K562 (cell line): Measurements from ENCODE around the gene DNAH1. TPM values are rescaled to one million over a fixed set of nuclear protein-coding genes. Genes with fewer than 3 reads are reported as not detected.

ENCODE experiments used
- ATAC-seq: fragments of 200-7000 bp; cut with Tn5 transposase; 3 replicates; pipeline ENCODE4 v1.9.1; 2020; ENCODE audit warnings: moderate library complexity
- BruUV-seq: library from RNA; stranded (reverse); fragments of 400-500 nt; replicated peaks from 2 replicates; lab custom pipeline; 2021; lab: Mats Ljungman, UMichigan
- CTCF ChIA-PET: fragments of 300-600 bp; formaldehyde crosslinking; extraction: SDS; loops from one replicate; lab custom pipeline; 2021; ENCODE audit warnings: low intra/inter-chr PET ratio; lab: Yijun Ruan, JAX
- POLR2A ChIA-PET: fragments of 300-600, 350-650 bp; sonication (Branson Sonifier 250); formaldehyde crosslinking; extraction: SDS; loops from one replicate; lab custom pipeline; 2021; ENCODE audit warnings: antibody characterized with exemption, inconsistent platforms; lab: Yijun Ruan, JAX
- DNase-seq, 4 experiments: peaks; one replicate each; pipeline versions ENCODE4 v3.0.0 to v3.0.0-alpha.2; 2011 to 2018; ENCODE audit warnings: low spot score in 3 of 4, mixed read lengths in 3 of 4; ENCODE audit errors: extremely low read depth in 1 of 4
- FAIRE-seq: peaks from 2 replicates; lab custom pipeline; 2011; peaks lifted over from hg19 to GRCh38; lab: Jason Lieb, UNC
- H2AFZ ChIP-seq: 2 replicates; pipeline ENCODE4 v1.6.0; 2011; ENCODE audit warnings: low read depth, low read length, control low read depth, inconsistent platforms
- H3K27ac ChIP-seq: fragments of 200-600 bp; 3 replicates; pipeline ENCODE4 v1.8.0; 2011; ENCODE audit warnings: low read depth, mild to moderate bottlenecking, control low read depth, inconsistent platforms, low read length, moderate library complexity, mixed read lengths; ENCODE audit errors: extremely low read depth
- H3K27me3 ChIP-seq, 2 experiments: fragments of 300-600 bp in 1 of 2; 2 replicates in 1 of 2; 3 replicates in 1 of 2; pipeline versions ENCODE4 v1.6.0 to v1.8.0; 2011; ENCODE audit warnings: inconsistent platforms in 2 of 2, low read length in 2 of 2, mild to moderate bottlenecking in 1 of 2, mixed read lengths in 1 of 2, moderate library complexity in 1 of 2; ENCODE audit not compliant: control insufficient read depth in 2 of 2, insufficient read depth in 2 of 2
- H3K36me3 ChIP-seq: fragments of 300-600 bp; 3 replicates; pipeline ENCODE4 v1.8.0; 2011; ENCODE audit warnings: mild to moderate bottlenecking, low read length, inconsistent platforms; ENCODE audit not compliant: control insufficient read depth, insufficient read depth
- H3K4me1 ChIP-seq, 2 experiments: fragments of 200-600 bp in 1 of 2; replicated peaks in 1 of 2; 2 replicates in 1 of 2; 3 replicates in 1 of 2; pipeline versions ENCODE4 v1.5.1 to v1.8.0; 2011; ENCODE audit warnings: inconsistent platforms in 2 of 2, low read length in 2 of 2, mild to moderate bottlenecking in 1 of 2, mixed read lengths in 1 of 2, moderate library complexity in 1 of 2; ENCODE audit not compliant: control insufficient read depth in 2 of 2, insufficient read depth in 2 of 2
- H3K4me2 ChIP-seq: 2 replicates; pipeline ENCODE4 v1.6.1; 2011; ENCODE audit warnings: low read length, control low read depth, inconsistent platforms, mixed read lengths; ENCODE audit not compliant: insufficient read depth
- H3K4me3 ChIP-seq: fragments of 200-600 bp; sonication (generic), shearing (Covaris generic); 2 replicates; pipeline ENCODE4 v1.5.1; 2016; ENCODE audit warnings: control low read depth, inconsistent platforms
- H3K79me2 ChIP-seq: fragments of 200-600 bp; 3 replicates; pipeline ENCODE4 v1.8.0; 2011; ENCODE audit warnings: low read length, inconsistent platforms; ENCODE audit not compliant: control insufficient read depth, insufficient read depth
- H3K9ac ChIP-seq, 2 experiments: 2 replicates each; pipeline versions ENCODE4 v1.6.0 to v1.6.1; 2011; ENCODE audit warnings: low read depth in 2 of 2, low read length in 2 of 2, control low read depth in 1 of 2, inconsistent platforms in 1 of 2, mild to moderate bottlenecking in 1 of 2, mixed read lengths in 1 of 2; ENCODE audit not compliant: insufficient read depth in 1 of 2
- H3K9me1 ChIP-seq: one replicate; pipeline ENCODE4 v1.6.0; 2011; ENCODE audit warnings: inconsistent platforms, mild to moderate bottlenecking, low read length, moderate library complexity; ENCODE audit not compliant: control insufficient read depth, insufficient read depth
- H3K9me3 ChIP-seq: replicated peaks from 2 replicates; pipeline ENCODE4 v1.5.1; 2011; ENCODE audit warnings: low read depth, low read length, inconsistent platforms; ENCODE audit not compliant: control insufficient read depth, insufficient read depth
- H4K20me1 ChIP-seq: replicated peaks from 2 replicates; pipeline ENCODE4 v1.6.1; 2011; ENCODE audit warnings: low read length, inconsistent platforms, mixed read lengths; ENCODE audit not compliant: control insufficient read depth, insufficient read depth
- ETV5 ChIP-seq: sonication (generic); formaldehyde crosslinking; IDR thresholded peaks from 2 replicates; pipeline ENCODE4 v1.4.0; 2020; ENCODE audit warnings: low read depth, mild to moderate bottlenecking, missing genetic modification reagents
- HMGXB4 ChIP-seq: sonication (generic); formaldehyde crosslinking; IDR thresholded peaks from 2 replicates; pipeline ENCODE4 v1.8.1; 2023; ENCODE audit warnings: mild to moderate bottlenecking, missing genetic modification reagents
- KLF10 ChIP-seq: fragments of 250-450 bp; sonication (Bioruptor Pico); IDR thresholded peaks from 2 replicates; pipeline ENCODE4 v1.6.1; 2021; ENCODE audit warnings: matching md5 sums
- NFIC ChIP-seq: fragments of 450-650 bp; IDR thresholded peaks from 2 replicates; pipeline ENCODE4 v1.6.1; 2017; ENCODE audit warnings: mild to moderate bottlenecking, inconsistent platforms
- ZNF143 ChIP-seq: sonication (generic); formaldehyde crosslinking; IDR thresholded peaks from 2 replicates; pipeline ENCODE4 v1.9.0; 2022; ENCODE audit warnings: mild to moderate bottlenecking, missing genetic modification reagents
- ZNF146 ChIP-seq: IDR thresholded peaks from one replicate; pipeline ENCODE4 v1.6.1; 2018; ENCODE audit warnings: missing compliant biosample characterization; ENCODE audit not compliant: unreplicated experiment
- ZNF695 ChIP-seq: fragments of 450-650 bp; formaldehyde crosslinking; IDR thresholded peaks from 2 replicates; pipeline ENCODE4 v1.4.0; 2020; ENCODE audit warnings: mild to moderate bottlenecking, moderate library complexity
- ZNF76 ChIP-seq: fragments of 250-450 bp; sonication (Bioruptor Pico); IDR thresholded peaks from 2 replicates; pipeline ENCODE4 v1.4.0; 2020; ENCODE audit warnings: mild to moderate bottlenecking, moderate library complexity, borderline replicate concordance
- WGBS: fragments of 100-300 bp; shearing (Covaris generic); methylation state at CpG from one replicate; pipeline ENCODE4 v1.1.6; 2016; ENCODE audit warnings: low coverage, mixed read lengths; ENCODE audit not compliant: insufficient coverage; ENCODE audit errors: missing lambda C conversion rate; 5-methylcytosine and 5-hydroxymethylcytosine counted together
- in situ Hi-C: fragments of 300-500 bp; cut with MboI; formaldehyde crosslinking; loops from 4 replicates; pipeline ENCODE4 v1.15.0; 2018; ENCODE audit warnings: inconsistent platforms, mixed read lengths
- intact Hi-C: fragments of 100-400 bp; cut with micrococcal nuclease; formaldehyde crosslinking; loops from 2 replicates; pipeline ENCODE4 v1.14.2; 2022
- polyA plus RNA-seq, 8 experiments: library from polyadenylated mRNA; depleted of rRNA in 4 of 8; stranded (reverse) in 5 of 8; unstranded in 3 of 8; fragments of >200 nt; fragmentation: Nextera tagmentation in 2 of 8; fragmentation: Illumina TruSeq in 1 of 8; extraction: Ambion mirVana in 2 of 8; extraction: Trizol in 1 of 8; gene quantifications; 2 replicates each; pipeline versions ENCODE4 v1.2.1 to v1.2.3, GENCODE V29; 2011 to 2014; ENCODE audit warnings: inconsistent platforms in 1 of 8, missing spikeins in 1 of 8
- total RNA-seq, 7 experiments: library from RNA; depleted of rRNA in 6 of 7; stranded (reverse); fragments of >200 nt in 6 of 7; fragmentation: Illumina TruSeq in 2 of 7; extraction: Trizol in 2 of 7; gene quantifications; 2 replicates each; pipeline versions ENCODE4 v1.2.1 to v1.2.3, GENCODE V29; 2011 to 2021; ENCODE audit warnings: low replicate concordance in 1 of 7
- TF ChIP-seq, protein P1 (sequence below), 2 experiments: fragments of 450-650 bp; IDR thresholded peaks; 2 replicates each; pipeline ENCODE4 v1.6.1; 2016; ENCODE audit warnings: mild to moderate bottlenecking in 2 of 2, borderline replicate concordance in 1 of 2, low read depth in 1 of 2, moderate library complexity in 1 of 2

The DNAH1 gene
- total and polyA plus RNA-seq, 9 of the 15 experiments (the other 6 are each of a cell fraction or from before 2014, with no cell fraction given), result 0.04 to 0.84 (median 0.50) TPM

- H3K4me3 ChIP-seq, result no peak overlapping the region
- ATAC-seq (no peak), FAIRE-seq (no peak), DNase-seq (no peak)
- in situ Hi-C loops, result no loop called here
- H3K79me2 ChIP-seq, result no peaks in the 10 kb centered on the region
- H3K9ac ChIP-seq, result no peak overlapping the region
- no peak overlapping the region for H2AFZ ChIP-seq
- ChIA-PET POLR2A (no interaction called here), CTCF (no interaction called here)
- no peaks in the 10 kb centered on the region for H3K9me3 ChIP-seq
- no TSS peak for BruUV-seq
- WGBS, result 18% methylated on average over 6 of the region's 6 CpGs
- H3K4me2 ChIP-seq, result no peak overlapping the region
- no peaks in the 10 kb centered on the region for H3K9me1 ChIP-seq
- no peaks in the 10 kb centered on the region for H3K36me3 ChIP-seq
- intact Hi-C loops, result no loop called here
- H3K4me1 ChIP-seq, result peaks cover 0 to 24% of the 10 kb centered on the region in 2 experiments; a peak in 4 of 5 replicates
- no peak overlapping the region for H3K27ac ChIP-seq
- no peaks in the 10 kb centered on the region for H4K20me1 ChIP-seq
- H3K27me3 ChIP-seq, result no peaks in the 10 kb centered on the region
- TF ChIP-seq, protein P1, sequence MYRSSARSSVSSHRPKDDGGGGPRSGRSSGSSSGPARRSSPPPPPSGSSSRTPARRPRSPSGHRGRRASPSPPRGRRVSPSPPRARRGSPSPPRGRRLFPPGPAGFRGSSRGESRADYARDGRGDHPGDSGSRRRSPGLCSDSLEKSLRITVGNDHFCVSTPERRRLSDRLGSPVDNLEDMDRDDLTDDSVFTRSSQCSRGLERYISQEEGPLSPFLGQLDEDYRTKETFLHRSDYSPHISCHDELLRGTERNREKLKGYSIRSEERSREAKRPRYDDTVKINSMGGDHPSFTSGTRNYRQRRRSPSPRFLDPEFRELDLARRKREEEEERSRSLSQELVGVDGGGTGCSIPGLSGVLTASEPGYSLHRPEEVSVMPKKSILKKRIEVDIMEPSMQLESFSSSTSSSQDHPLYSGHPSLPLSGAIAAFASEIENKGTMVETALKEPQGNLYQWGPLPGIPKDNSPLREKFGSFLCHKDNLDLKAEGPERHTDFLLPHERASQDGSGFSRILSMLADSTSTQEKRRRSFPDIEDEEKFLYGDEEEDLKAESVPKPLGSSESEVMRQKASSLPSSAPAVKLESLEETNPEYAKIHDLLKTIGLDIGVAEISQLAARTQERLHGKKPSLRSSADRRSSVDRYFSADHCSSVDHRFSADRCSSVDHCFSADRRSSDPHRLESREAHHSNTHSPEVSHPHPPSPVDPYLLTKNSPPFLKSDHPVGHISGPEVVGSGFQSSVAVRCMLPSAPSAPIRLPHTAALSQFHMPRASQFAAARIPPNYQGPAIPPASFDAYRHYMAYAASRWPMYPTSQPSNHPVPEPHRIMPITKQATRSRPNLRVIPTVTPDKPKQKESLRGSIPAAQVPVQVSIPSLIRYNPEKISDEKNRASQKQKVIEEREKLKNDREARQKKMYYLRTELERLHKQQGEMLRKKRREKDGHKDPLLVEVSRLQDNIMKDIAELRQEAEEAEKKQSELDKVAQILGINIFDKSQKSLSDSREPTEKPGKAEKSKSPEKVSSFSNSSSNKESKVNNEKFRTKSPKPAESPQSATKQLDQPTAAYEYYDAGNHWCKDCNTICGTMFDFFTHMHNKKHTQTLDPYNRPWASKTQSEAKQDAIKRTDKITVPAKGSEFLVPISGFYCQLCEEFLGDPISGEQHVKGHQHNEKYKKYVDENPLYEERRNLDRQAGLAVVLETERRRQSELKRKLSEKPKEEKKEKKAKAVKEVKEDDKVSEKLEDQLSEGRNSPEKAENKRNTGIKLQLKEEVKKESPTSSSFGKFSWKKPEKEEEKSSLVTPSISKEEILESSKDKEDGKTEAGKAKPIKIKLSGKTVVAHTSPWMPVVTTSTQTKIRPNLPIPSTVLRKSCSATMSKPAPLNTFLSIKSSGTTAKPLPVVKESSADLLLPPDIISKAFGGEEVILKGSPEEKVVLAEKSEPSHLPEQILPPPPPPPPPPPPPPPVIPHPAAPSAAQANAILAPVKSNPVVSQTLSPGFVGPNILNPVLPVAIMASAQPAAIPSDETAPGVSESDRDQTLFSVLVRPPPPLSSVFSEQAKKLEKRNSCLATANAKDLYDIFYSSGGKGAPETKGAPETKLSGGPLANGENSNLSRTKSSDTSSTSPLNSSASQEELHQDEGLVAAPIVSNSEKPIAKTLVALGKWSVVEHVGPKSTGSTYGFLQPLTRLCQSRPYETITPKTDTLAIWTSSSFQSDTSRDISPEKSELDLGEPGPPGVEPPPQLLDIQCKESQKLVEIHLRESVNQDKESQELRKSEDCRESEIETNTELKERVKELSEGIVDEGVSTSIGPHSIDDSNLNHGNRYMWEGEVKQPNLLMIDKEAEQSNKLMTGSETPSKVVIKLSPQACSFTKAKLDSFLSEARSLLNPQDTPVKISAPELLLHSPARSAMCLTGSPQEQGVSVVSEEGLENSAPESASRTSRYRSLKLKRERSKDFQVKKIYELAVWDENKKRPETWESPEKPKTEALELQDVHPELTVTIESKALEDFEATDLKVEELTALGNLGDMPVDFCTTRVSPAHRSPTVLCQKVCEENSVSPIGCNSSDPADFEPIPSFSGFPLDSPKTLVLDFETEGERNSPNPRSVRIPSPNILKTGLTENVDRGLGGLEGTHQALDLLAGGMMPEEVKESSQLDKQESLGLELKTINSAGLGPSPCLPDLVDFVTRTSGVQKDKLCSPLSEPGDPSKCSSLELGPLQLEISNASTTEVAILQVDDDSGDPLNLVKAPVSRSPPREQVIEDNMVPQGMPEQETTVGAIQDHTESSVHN (IDR thresholded peaks at IDR 0.05; ENCODE audit: borderline replicate concordance in 1 of 2, low read depth in 1 of 2), result no peak
- no peak for TF ChIP-seq HMGXB4 (CRISPR knock-in tag)
- no peak for TF ChIP-seq ETV5 (CRISPR knock-in tag)
- no peak for TF ChIP-seq NFIC
- no peak for TF ChIP-seq ZNF143 (CRISPR knock-in tag)
- no peak for TF ChIP-seq ZNF76 (CRISPR knock-in tag)
- TF ChIP-seq ZNF146 (CRISPR knock-in tag), result no peak
- no peak for TF ChIP-seq KLF10
- TF ChIP-seq ZNF695 (CRISPR knock-in tag), result no peak
These were observed 121.9 kb downstream of the DNAH1 start for GRCh38 chr3:52438104-52438376.
